Vagina (tissue), 2 donors: ENCODE data around the gene HOXB4.

Source experiments
- POLR2AphosphoS5 ChIP-seq, 2 donors: sonication (generic); formaldehyde crosslinking; IDR thresholded peaks; one replicate each; pipeline ENCODE4 v1.9.0; 2017; ENCODE audit warnings: antibody characterized with exemption in 2 of 2, mild to moderate bottlenecking in 2 of 2, low read depth in 1 of 2; ENCODE audit not compliant: insufficient read depth in 1 of 2
- TF ChIP-seq, protein P1 (sequence below), 3 experiments: fragments of 450-650 bp in 2 of 3; fragments of 200-600 bp in 1 of 3; sonication (generic) in 1 of 3; IDR thresholded peaks; one replicate each; pipeline ENCODE4 v1.5.1; 2017 to 2019; ENCODE audit warnings: antibody characterized with exemption in 3 of 3, mild to moderate bottlenecking in 2 of 3, moderate library complexity in 2 of 3

DNA sequence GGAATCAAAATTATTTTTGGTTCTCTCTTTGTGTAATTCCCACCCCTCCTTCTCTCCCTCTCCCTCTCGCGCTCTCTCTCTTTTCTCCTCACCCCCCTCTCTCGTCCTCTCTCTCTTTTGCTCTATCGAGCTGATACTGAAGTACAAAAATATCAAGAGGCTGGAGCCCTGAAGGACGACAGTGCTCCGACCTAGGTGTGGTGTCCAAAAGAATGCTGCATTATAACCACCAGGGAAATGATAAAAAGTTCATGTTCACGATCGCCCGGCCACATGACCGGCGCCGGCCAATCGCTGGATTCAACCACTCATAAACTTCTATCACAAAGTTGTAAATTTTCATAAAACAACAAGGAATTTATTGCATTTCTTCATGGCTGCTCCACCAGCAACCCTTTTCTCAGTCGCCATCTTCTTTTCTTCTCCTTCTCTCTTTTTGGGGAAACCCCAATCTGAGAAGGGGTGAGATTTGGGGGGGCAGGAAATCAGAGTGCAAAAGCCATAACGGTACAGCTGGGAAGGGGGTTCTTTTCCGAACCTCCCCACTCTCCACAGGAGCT lies 26.7 kb upstream of the HOXB4 start, which contains the start of gene HOXB6:
- no peak for TF ChIP-seq POLR2AphosphoS5 (IDR thresholded peaks at IDR 0.05; ENCODE audit: insufficient read depth in 1 of 2, low read depth in 1 of 2)
- TF ChIP-seq, protein P1, sequence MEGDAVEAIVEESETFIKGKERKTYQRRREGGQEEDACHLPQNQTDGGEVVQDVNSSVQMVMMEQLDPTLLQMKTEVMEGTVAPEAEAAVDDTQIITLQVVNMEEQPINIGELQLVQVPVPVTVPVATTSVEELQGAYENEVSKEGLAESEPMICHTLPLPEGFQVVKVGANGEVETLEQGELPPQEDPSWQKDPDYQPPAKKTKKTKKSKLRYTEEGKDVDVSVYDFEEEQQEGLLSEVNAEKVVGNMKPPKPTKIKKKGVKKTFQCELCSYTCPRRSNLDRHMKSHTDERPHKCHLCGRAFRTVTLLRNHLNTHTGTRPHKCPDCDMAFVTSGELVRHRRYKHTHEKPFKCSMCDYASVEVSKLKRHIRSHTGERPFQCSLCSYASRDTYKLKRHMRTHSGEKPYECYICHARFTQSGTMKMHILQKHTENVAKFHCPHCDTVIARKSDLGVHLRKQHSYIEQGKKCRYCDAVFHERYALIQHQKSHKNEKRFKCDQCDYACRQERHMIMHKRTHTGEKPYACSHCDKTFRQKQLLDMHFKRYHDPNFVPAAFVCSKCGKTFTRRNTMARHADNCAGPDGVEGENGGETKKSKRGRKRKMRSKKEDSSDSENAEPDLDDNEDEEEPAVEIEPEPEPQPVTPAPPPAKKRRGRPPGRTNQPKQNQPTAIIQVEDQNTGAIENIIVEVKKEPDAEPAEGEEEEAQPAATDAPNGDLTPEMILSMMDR (IDR thresholded peaks at IDR 0.05) = no peak
